ENCODE measurements around the gene ARSG.
"Not testable (repeated sequence)": the region's sequence is repeated elsewhere in the genome, so short reads cannot be mapped to it uniquely, and the experiment has no call there.

Gene ARSG

GRCh38 chr17:68304706-68305105 is 13.4 kb downstream of the ARSG start:
- in situ Hi-C loops (cut with HindIII; ENCODE audit: low sequenced_read_pairs): no loop called here
- DNase-seq (ENCODE audit: low read depth): no peak
- TF ChIP-seq, protein P1, sequence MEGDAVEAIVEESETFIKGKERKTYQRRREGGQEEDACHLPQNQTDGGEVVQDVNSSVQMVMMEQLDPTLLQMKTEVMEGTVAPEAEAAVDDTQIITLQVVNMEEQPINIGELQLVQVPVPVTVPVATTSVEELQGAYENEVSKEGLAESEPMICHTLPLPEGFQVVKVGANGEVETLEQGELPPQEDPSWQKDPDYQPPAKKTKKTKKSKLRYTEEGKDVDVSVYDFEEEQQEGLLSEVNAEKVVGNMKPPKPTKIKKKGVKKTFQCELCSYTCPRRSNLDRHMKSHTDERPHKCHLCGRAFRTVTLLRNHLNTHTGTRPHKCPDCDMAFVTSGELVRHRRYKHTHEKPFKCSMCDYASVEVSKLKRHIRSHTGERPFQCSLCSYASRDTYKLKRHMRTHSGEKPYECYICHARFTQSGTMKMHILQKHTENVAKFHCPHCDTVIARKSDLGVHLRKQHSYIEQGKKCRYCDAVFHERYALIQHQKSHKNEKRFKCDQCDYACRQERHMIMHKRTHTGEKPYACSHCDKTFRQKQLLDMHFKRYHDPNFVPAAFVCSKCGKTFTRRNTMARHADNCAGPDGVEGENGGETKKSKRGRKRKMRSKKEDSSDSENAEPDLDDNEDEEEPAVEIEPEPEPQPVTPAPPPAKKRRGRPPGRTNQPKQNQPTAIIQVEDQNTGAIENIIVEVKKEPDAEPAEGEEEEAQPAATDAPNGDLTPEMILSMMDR (IDR thresholded peaks at IDR 0.05; ENCODE audit: low read depth, low read length, missing control alignments): no peak
- H3K4me3 ChIP-seq (ENCODE audit: low read depth, low read length): no peak overlapping the region

DNA sequence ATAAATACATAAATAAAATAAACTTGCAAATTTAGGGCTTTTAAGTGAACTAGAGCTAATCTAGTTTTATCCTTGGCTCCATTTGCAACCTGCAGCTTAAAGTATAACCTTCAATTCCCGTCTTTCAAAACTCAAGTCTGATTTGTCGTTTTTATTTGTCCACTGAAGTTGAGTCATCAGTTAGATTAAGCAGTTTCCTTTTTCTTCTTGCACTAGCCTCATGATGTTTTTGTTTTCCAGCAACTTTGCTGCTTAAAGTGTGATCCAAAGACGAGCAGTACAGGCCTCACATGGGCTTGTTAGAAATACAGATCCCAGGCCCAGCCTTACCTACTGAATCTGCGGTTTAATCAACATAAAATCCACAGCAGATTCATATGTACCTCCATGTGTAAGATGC is 13.8 kb downstream of the ARSG start:
- TF ChIP-seq, protein P1 (IDR thresholded peaks at IDR 0.05; ENCODE audit: low read depth, low read length, missing control alignments): no peak
- in situ Hi-C loops (cut with HindIII; ENCODE audit: low sequenced_read_pairs): no loop called here
- no peak for DNase-seq (ENCODE audit: low read depth)
- no peak overlapping the region for H3K4me3 ChIP-seq (ENCODE audit: low read depth, low read length)

GRCh38 chr17:68306819-68307218 is 15.5 kb downstream of the ARSG start:
- TF ChIP-seq, protein P1 (IDR thresholded peaks at IDR 0.05; ENCODE audit: low read depth, low read length, missing control alignments): no peak
- no peak overlapping the region for H3K4me3 ChIP-seq (ENCODE audit: low read depth, low read length)
- DNase-seq (ENCODE audit: low read depth): no peak
- in situ Hi-C loops (cut with HindIII; ENCODE audit: low sequenced_read_pairs): no loop called here

DNA sequence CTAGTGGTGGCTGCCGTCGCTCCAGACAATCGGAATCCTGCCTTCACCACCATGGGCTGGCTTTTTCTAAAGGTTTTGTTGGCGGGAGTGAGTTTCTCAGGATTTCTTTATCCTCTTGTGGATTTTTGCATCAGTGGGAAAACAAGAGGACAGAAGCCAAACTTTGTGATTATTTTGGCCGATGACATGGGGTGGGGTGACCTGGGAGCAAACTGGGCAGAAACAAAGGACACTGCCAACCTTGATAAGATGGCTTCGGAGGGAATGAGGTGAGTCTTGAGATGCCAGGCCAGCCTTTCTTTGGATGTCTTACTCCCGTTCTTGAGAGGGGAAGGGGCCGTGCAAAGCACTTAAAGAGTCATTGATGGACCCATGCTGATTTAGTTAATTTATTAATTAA is 16.1 kb downstream of the ARSG start:
- TF ChIP-seq, protein P1 (IDR thresholded peaks at IDR 0.05; ENCODE audit: low read depth, low read length, missing control alignments): no peak
- in situ Hi-C loops (cut with HindIII; ENCODE audit: low sequenced_read_pairs): no loop called here
- no peak overlapping the region for H3K4me3 ChIP-seq (ENCODE audit: low read depth, low read length)
- no peak for DNase-seq (ENCODE audit: low read depth)

GRCh38 chr17:68308486-68308885 is 17.2 kb downstream of the ARSG start:
- in situ Hi-C loops (cut with HindIII; ENCODE audit: low sequenced_read_pairs); DNase-seq (ENCODE audit: low read depth); H3K4me3 ChIP-seq (ENCODE audit: low read depth, low read length): not testable (repeated sequence)

DNA sequence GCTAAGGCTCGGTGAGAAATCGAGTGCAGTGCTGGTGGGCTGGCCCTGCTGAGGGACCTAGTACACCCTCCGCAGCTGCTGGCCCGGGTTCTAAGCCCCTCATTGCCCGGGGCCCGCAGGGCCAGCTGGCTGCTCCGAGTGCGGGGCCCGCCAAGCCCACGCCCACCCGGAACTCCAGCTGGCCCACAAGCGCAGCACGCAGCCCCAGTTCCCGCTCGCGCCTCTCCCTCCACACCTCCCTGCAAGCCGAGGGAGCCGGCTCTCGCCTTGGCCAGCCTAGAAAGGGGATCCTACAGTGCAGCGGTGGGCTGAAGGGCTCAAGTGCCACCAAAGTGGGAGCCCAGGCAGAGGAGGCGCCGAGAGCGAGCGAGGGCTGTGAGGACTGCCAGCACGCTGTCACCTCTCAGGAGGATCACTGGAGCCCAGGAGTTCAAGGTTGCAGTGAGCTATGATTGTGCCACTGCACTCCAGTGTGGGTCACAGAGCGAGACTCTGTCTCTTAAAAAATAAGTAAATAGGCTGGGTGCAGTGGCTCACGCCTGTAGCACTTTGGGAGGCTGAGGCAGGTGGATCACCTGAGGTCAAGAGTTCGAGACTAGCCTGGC is 17.9 kb downstream of the ARSG start:
- in situ Hi-C loops (cut with HindIII; ENCODE audit: low sequenced_read_pairs); H3K4me3 ChIP-seq (ENCODE audit: low read depth, low read length); DNase-seq (ENCODE audit: low read depth): not testable (repeated sequence)

GRCh38 chr17:68310152-68310551 is 18.9 kb downstream of the ARSG start:
- H3K4me3 ChIP-seq (ENCODE audit: low read depth, low read length): no peak overlapping the region
- no peak for DNase-seq (ENCODE audit: low read depth)
- in situ Hi-C loops (cut with HindIII; ENCODE audit: low sequenced_read_pairs): no loop called here
- TF ChIP-seq, protein P1 (IDR thresholded peaks at IDR 0.05; ENCODE audit: low read depth, low read length, missing control alignments): no peak
